Dermis blood vessel endothelial cell (primary cell): ENCODE data around the gene PDCD1LG2. TPM values are rescaled to one million over a fixed set of nuclear protein-coding genes. Genes with fewer than 3 reads are reported as not detected.
A peak's percentile ranks its signal among the peaks of the same experiment; 100 is the strongest.
"Not testable (repeated sequence)": the region's sequence is repeated elsewhere in the genome, so short reads cannot be mapped to it uniquely, and the experiment has no call there.

Experiments used
- DNase-seq: peaks from one replicate; pipeline ENCODE4 v3.0.0; 2010
- total RNA-seq: library from RNA; depleted of rRNA; stranded (reverse); fragments of >200 nt; gene quantifications from 2 replicates; pipeline ENCODE4 v1.2.3, GENCODE V29; 2014

Gene PDCD1LG2
- total RNA-seq, 1 donor from 2014 or later, result 4.4 TPM

DNA sequence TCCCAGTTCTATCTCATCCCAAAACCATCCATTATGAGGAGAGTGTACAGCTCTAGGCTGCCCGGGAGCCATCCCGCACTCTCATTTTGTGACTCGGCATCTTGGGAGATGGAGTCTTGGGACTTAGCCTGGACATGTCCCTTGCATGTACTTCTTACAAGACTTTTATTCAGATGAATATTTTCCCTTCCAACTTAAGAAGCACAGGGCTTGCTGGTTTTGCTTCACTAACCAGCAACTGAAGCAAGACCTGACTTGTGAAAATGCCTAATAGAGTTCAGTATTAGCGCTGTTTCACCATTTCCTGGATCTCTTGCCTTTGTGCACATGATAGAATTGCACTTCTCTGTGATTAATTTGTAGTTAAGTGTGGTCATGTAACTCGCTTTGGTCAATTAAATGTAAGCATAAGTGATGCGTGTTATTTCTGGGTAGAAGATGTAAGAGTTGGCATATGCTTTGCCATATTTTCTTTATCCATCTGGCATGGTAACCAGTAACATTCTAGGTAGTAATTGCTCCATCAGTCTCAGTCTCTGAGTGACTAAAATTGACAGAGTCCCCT, 55.8 kb downstream of the PDCD1LG2 start:
- no peak for DNase-seq

DNA sequence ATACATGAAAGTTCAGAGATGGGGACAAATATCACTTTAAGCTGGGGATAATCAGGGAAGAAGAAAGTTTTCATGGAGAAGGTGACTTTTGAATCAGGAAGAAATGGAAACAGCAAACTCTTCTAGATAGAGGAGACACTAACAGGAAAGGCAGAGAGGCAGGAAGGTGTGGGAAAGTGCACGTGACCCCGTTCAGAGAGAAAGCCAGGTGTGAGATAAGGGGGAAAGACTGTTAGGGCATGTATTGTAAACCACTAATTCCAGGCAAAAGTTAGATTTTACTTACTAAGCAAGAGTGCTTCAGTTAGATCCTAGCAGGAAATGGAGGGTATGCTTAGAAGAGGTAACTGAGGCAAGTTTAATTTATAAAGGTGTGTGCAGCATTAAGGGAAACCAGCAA, 58.5 kb downstream of the PDCD1LG2 start:
- DNase-seq, result no peak

DNA sequence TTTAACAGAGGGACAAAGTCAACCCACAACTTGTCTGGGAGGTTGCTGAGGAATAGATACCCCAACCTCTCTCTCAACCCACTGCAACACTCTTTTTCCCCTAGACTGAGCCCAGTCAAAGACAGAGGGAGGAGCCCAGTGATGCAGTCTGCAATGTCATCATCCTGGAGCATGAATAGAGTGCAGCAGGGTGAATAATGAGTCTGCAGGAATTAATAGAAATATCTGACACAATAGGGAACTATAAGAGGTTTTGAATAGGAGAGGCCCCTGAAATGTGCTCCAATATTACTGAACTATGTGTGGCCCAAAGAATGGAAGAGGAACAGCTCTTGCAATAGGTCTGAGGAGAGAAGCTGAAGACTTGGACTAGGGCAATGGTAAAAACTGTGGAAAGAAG, 59.1 kb downstream of the PDCD1LG2 start:
- DNase-seq, result no peak

DNA sequence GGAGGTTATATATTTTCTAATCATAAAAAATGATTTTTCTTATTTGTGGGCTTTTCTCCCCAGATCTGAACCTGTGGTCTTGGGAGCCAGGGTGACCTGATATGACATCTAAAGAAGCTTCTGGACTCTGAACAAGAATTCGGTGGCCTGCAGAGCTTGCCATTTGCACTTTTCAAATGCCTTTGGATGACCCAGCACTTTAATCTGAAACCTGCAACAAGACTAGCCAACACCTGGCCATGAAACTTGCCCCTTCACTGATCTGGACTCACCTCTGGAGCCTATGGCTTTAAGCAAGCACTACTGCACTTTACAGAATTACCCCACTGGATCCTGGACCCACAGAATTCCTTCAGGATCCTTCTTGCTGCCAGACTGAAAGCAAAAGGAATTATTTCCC, 59.6 kb downstream of the PDCD1LG2 start:
- no peak for DNase-seq

DNA sequence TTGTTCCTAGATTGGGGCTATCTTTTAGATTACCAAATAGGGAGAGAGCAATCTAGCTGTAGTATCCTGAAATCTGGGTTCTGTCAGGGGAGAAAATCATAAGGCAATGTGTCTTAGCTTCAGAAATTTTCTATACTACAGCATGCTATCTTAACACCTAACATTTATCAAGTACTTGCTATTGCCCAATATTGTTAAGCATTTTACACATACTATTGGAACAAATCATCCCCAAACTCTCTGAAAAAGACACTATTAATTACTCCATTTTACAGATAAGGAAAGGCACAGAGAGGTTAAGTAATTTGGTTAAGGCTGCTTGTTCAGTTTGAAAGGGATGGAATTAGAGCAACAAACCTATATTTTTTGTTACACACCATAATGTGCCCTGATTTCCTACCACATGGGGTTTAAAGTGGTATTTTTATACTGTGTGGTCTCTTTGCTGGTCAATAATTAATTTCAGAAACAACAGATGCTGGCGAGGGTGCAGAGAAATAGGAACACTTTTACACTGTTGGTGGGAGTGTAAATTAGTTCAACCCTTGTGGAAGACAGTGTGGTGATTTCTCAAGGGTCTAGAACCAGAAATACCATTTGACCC, 61.4 kb downstream of the PDCD1LG2 start:
- no peak for DNase-seq

DNA sequence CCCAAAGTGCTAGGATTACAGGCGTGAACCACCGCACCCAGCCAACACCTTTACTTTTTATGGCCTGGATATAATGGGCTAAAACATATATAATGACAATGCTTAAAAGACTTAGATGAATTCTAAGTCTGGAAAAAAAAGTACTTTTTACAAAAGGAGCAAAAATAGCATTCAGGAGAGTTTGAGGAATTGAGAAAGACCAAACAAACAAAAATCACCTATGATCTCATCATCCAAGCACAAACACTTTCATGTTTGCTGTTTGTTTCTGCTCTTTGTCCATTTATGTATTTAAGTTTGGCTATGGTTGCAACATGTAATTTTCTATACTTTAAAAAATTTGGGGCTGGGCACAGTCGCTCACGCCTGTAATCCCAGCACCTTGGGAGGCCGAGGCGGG, 63.8 kb downstream of the PDCD1LG2 start:
- no peak for DNase-seq

DNA sequence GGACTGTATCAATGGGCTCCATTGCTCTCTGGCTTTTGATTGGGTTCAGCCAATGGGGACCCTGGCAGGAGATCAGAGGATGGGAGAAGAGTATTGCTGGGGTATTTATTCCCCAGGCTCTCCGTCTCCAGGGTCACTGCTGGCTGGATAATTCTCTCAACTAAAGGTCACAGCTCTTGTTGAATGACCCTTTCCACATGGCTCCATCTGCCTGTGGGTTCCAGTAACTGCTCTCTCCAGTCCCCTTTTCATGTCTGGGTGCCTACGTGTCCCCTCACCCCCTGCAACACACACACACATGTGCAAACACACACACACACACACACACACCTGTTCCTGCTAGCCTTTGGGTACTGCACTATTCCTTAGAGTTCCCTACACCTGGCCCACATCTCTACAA, 64.7 kb downstream of the PDCD1LG2 start:
- DNase-seq, result no peak

DNA sequence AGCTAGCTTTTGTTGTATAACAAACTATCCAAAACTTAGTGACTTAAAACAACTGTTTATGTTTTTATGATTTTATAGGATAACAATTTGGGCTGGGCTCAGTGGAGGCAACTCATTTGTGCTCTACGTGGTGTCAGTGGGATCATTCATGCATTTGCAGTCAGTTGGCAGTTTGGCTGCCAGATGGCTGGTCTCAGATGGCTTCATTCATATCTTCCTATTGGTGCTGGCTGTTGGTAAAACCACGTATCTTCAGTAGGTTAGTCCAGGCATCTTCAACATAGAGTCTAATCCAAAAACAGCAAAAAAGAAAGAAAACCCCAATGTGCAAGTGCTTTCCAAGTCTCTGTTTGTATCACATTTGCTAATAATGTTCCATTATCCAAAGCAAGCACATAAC, 66.9 kb downstream of the PDCD1LG2 start:
- DNase-seq, result no peak

DNA sequence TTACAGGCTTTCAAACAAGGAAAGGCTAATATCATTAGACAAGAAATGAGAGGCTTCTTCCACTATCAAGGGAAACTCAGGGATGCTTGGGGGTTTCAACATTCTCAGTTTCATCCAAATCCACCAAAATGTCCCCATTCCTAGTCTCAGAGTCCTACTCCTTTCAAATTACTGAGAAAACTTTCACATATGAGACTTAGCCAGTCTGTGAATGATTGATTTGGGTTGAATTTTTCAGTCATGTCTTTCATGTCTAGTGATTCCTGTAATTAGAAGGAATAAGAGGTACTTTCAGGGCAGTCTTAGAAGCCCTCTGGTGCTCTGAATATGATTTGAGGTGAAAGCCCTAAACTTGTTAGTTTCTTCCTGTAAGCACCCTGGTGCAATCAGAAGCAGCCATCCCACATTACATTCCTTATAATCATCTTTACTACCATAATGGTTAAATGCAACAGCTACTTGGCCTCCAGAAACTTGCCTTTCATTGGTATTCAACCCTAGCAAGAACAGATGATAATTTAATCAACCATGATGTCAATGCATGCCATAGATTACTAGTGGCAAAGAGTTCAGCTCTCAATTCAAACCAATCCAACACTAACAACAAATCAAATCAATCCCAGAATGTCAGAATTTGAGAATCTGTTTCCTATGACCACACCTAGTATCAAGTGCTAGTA, 67.8 kb downstream of the PDCD1LG2 start:
- DNase-seq, result no peak

DNA sequence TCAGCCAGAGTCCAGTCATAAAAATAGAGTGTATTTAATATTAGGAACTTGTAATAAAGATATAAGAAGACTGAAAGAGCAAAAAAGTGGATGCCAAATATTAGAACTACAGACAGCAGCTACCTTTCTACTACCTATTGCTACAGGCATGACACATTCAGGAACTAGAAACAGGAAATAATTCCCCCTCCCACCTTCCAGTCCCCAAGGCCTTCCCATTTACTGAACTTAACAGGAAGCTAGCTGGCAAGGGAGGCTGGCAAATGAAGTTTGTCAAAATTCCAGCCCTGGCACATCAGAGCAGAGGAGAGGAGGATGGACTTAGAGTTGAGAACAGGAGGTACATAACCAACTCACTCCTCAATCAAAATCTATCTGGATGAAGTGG, 68.4 kb downstream of the PDCD1LG2 start:
- peak; percentile 72 for DNase-seq

DNA sequence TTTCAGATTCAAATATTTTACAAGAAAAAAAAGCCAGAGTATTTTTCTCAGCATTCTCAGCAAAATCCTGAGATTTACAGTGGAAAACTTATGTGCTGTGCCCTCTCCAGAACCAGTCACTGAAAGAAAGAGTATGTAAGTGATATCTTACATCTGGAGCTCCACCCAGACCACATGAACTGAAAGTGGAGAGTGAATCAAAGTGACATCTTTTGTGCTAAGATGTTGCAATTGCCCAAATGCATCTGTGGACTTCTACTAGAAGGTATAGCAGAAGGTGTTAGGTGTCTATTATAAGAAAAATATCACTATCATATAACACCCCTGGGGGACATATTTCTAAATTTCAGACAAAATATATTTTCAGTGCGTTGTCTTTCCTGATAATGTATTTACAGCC, 69.5 kb downstream of the PDCD1LG2 start:
- DNase-seq, result no peak

DNA sequence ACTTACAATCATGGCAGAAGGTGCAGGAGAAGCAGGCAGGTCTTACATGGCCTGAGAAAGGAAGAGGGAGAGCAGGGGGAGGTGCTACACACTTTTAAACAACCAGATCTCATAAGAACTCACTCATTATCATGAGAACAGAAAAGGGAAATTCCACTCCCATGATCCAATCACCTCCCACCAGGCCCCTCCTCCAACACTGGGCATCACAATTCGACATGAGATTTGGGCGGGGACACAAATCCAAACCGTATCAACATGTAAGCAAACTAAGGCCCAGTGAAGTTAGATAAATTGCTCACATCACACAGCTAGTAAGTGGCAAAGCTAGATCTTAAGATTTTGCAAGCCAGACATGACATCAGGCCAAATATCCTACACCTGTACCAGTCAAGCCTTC, 70.3 kb downstream of the PDCD1LG2 start:
- DNase-seq, result no peak

DNA sequence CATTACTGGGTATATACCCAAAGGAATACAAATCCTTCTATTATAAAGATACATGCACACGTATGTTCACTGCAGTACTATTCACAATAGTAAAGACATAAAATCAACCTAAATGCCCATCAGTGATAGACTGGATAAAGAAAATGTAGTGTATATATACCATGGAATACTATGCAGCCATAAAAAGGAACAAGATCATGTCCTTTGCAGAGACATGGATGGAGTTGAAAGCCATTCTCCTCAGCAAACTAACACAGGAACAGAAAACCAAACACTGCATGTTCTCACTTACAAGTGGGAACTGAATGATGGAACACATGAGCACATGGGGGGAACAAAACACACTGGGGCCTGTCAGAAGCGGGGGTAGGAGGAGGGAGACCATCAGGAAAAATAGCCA, 71.4 kb downstream of the PDCD1LG2 start:
- not testable (repeated sequence) for DNase-seq

DNA sequence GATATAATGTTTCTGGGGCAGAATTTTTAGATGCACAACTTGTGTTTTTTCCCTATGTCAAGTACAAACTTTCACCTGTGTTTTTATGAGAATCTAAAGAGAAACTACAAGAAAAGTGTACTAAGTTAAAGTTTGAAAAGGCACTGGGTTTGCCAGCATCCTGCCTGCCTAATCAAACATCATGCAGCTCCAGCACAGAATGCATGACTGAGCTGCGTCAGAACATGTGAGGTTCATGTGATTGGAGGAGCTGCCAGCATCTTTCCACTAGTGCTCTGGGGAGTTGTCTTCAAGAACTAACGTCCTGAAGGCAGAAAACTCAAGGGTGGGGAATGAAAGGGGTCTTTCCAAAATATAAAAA, 72.5 kb downstream of the PDCD1LG2 start:
- DNase-seq, result peak; percentile 80

DNA sequence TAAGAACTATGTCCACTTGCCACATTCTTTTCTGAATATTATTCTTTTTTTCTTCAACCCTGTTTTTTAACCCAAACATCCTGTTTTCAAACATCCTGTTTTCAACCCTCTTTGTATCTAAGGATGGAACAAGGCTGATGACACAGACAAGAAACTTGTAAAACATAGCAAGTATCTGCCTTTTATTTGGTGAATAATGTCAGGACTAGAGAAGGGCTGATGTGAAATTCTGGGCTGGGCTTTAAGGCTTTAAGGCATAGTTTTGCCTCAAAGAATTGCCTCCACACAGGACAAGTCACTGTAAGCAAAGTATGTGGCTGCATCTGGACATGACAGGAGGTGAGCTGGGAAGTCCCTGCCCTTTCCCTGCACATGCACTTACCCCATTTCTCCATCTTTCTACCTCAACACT, 76.1 kb downstream of the PDCD1LG2 start:
- no peak for DNase-seq

DNA sequence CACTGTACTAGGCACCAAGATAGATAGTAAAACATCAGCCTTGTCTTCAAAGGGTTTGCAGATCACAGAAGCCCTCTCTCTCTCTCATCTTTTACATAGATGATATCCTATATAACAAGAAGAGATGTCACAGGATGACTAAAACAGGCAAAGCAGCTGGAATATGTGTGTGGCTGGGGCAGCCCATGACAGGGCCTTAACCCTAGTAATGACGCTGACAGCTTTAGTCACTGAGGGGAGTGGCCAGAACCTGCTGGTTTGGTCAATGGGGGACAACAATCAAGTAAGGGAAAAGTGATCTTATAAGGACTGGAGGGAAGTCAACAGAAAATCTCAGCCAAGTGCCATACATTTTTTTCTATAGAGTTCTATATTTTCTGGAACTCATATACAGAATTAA, 76.7 kb downstream of the PDCD1LG2 start:
- DNase-seq, result peak; percentile 41

DNA sequence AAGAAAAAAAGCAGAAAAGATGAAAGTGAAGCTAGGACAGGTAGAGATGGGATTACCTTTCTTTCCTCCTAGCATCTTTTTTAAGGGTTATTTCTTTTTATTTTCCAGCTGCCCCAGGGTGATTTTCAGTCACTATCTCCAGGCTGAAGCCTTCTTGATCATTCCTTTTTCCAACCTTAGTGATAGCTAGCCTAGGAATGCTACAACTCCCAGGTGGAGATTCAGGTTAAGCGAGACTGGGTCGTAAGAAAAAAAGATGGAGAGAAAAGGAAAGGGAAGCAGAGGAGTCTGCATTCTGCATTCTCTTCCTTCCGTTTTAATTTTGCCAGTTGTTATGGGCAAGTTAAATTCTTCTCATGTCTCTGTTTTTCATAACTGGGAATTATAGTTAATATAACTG, 81.9 kb downstream of the PDCD1LG2 start:
- no peak for DNase-seq

DNA sequence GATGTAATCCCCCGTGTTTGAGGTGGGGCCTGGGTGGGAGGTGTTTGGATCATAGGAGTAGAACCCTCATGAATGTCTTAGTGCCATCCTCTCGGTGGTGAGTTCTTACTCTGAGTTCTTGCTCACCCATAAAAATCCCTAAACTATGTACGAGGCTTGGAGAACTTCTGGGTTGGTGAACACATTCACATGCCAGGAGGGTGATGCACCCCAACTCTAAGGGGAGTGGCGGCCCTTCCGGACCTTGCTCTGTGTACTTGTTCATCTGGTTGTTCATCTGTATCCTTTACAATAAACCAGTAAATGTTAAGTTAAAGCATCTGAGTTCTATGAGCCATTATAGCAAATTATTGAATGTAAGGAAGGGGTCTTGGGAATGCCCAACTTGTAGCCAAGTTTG, 82.6 kb downstream of the PDCD1LG2 start:
- DNase-seq, result no peak

DNA sequence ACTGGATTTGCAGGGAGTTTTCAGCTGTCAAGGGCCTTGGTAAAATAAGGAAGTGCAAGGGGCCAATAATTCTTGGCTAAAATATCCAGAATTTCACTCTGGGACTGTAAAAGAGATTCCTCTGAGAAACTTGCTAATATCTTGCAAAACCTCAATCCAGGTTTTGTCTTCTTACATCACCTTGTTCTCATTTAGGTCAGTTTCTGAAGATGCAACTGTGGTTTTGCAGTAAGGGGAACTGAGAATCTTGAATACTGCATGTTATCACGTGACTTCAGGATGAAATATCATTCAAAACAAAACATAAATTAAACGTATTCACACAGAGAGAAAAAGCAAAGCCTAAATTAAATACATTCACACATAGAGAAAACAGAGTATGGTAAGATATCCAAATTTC, 83.6 kb downstream of the PDCD1LG2 start:
- DNase-seq, result no peak

DNA sequence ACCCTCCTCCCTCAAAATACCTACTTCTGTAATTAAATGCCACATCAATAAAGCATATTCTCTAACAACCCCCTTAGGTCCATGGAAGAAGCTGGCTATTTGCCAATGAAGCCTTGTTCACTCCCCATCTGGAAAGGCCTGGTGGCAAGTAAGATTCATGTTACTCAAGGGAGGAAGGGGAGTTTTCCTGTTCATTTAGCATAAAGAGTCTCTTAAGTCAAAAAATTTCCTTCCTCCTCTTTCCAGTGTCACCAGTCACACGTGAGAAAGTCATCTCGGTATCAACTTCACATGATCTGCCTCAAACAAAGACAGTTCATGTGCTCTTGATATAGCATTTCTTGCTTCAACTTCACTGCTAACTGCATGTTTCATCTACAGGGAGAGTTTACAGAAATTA, 85.8 kb downstream of the PDCD1LG2 start:
- peak; percentile 73 for DNase-seq

DNA sequence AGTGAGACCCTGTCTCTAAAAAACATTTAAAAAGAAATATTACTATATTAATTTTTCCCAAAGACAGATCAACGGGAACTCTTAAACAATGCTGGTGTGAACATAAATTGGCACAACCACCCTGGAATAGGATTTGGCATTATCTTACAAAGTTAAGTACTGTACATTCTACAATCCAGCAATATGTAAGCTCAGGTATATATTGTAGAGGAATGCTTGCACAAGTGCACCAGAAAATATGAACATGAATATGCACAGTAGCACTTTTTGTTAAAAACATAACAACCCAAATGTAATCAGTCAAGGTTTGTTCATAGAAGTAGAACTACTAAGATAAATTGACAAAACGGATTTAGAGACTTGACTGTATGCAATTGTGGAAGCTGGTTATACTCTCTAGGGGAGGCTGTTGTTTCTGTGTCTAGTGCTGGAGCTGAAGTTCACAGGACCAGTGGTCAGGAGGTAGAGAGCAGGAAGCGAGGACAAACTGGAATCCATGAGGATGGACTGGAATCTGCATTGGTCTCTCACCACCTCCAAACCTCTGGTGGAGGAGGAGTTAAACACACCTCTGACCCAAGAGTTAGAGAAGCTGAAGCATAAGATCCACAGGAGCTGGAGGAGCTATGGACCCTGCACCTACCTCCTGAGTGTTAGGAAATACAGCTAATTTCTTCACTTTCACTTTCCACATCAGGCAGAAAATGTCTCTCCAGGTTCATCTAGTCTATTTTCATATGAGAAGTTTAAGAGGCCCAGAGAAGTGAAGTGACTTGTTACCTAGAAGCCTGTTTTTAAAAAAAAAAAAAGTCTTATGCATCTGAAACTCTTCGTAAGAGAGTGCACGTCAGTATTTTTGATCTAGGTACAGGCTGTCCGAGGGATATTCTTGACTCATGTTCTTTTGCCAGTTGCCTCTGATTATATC, 98.2 kb downstream of the PDCD1LG2 start:
- peak; percentile 51 for DNase-seq

DNA sequence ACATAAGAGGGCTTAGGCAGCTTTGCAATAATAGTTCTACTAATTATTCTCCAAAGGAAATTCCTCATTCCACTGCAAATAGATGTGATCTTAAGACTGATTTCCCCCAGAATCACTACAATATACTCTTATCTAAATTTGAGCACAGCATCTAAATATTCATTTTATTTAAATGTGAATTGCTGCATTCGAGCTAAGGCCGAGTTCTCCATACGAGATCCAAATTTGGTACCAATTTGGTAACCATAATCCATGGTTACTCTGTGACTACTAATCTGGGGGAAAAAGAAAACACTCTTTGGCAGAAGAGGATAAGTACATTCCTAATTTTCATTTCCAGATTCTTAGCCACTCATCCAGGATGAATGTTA, 98.9 kb downstream of the PDCD1LG2 start:
- DNase-seq, result no peak

DNA sequence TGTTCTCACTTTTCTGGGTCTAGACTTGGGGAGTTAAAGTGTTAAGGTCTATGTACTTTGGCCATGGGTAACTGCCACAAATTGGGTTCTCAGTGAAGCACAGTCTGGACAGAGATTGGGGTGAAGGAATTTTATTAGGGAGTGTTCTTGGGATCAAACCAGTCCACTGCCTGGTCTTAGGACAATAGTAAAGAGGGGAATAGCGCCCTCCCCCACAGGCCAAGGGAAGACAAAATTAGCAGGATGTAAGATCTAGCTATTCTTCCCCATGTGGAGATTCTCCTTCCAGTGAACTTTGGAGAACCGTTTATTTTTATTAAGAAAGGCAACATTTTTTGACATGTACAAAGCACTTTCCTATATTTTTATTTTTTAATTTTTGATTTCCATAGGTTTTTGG, 100.2 kb downstream of the PDCD1LG2 start:
- DNase-seq, result no peak
